ENCODE data around the gene TRPC4AP. TPM values are rescaled to one million over a fixed set of nuclear protein-coding genes. Genes with fewer than 3 reads are reported as not detected.

TRPC4AP gene
- total RNA-seq, 1 donor from 2014 or later: 54.1 TPM

GRCh38 chr20:35039846-35040489 lies 52.6 kb downstream of the TRPC4AP start:
- TF ChIP-seq, protein P1, sequence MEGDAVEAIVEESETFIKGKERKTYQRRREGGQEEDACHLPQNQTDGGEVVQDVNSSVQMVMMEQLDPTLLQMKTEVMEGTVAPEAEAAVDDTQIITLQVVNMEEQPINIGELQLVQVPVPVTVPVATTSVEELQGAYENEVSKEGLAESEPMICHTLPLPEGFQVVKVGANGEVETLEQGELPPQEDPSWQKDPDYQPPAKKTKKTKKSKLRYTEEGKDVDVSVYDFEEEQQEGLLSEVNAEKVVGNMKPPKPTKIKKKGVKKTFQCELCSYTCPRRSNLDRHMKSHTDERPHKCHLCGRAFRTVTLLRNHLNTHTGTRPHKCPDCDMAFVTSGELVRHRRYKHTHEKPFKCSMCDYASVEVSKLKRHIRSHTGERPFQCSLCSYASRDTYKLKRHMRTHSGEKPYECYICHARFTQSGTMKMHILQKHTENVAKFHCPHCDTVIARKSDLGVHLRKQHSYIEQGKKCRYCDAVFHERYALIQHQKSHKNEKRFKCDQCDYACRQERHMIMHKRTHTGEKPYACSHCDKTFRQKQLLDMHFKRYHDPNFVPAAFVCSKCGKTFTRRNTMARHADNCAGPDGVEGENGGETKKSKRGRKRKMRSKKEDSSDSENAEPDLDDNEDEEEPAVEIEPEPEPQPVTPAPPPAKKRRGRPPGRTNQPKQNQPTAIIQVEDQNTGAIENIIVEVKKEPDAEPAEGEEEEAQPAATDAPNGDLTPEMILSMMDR (IDR thresholded peaks at IDR 0.05): no peak
- no peak for DNase-seq (ENCODE audit: low spot score in 2 of 2)
- Histone ChIP-seq H3K4me3 (no peak overlapping the region), H3K9me3 (no peaks in the 10 kb centered on the region), H3K4me1 (no peaks in the 10 kb centered on the region), H3K27me3 (no peaks in the 10 kb centered on the region), H3K36me3 (peaks cover 24 to 57% of the 10 kb centered on the region in 2 donors), H3K27ac (no peak overlapping the region)
- intact Hi-C loops (cut with DNase I): no loop called here

- Histone ChIP-seq H3K27me3 (no peaks in the 10 kb centered on the region), H3K4me1 (no peaks in the 10 kb centered on the region), H3K4me3 (no peak overlapping the region), H3K36me3 (peaks cover 25 to 57% of the 10 kb centered on the region in 2 donors), H3K9me3 (no peaks in the 10 kb centered on the region), H3K27ac (no peak overlapping the region)
- TF ChIP-seq, protein P1 (IDR thresholded peaks at IDR 0.05): no peak
- intact Hi-C loops (cut with DNase I): no loop called here
- no peak for DNase-seq (ENCODE audit: low spot score in 2 of 2)
These were observed 53.5 kb downstream of the TRPC4AP start for GRCh38 chr20:35039146-35039545.

DNA sequence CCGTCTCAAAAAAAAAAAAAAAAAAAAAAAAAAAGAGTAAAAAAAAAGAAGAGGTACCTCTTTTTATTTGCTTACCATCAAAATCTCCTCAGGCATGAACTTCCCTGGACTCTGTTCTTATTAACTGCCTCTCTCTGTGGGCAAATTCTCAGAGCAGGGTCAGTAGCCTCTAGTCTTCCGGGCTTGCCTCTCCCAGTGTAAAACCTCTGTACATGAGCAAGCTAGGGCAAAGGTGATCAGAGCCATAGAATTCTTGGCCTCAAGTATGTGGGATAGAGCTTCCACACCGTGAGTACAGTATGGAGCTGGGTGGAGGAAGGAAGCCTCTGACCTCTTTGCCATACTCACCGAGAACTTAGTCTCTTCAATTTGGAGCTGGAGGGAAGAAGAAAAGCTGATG lies 58.5 kb downstream of the TRPC4AP start:
- TF ChIP-seq, protein P1 (IDR thresholded peaks at IDR 0.05): no peak
- Histone ChIP-seq H3K36me3 (peaks cover 39 to 66% of the 10 kb centered on the region in 2 donors), H3K9me3 (no peaks in the 10 kb centered on the region), H3K4me1 (no peaks in the 10 kb centered on the region), H3K4me3 (no peak overlapping the region), H3K27ac (no peak overlapping the region), H3K27me3 (no peaks in the 10 kb centered on the region)
- intact Hi-C loops (cut with DNase I): no loop called here
- no peak for DNase-seq (ENCODE audit: low spot score in 2 of 2)

DNA sequence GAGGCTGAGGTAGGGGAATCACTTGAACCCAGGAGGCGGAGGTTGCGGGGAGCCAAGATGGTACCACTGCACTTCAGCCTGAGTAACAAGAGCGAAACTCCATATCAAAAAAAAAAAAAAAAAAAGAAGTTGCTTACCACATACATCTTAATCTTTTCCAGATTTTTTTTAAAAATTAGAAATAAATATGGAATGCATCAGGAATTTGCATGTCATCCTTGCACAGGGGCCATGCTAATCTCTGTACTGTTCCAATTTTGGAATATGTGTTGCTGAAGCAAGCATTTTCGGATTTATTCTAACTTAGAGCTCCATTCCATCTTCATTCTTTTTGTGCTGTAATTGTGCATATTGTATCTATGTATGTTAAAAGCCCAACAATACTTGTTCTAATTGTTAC lies 62.5 kb downstream of the TRPC4AP start:
- Histone ChIP-seq H3K36me3 (peaks cover 49 to 70% of the 10 kb centered on the region in 2 donors), H3K4me3 (no peak overlapping the region), H3K9me3 (no peaks in the 10 kb centered on the region), H3K4me1 (no peaks in the 10 kb centered on the region), H3K27me3 (no peaks in the 10 kb centered on the region), H3K27ac (no peak overlapping the region)
- TF ChIP-seq, protein P1 (IDR thresholded peaks at IDR 0.05): no peak
- intact Hi-C loops (cut with DNase I): no loop called here
- no peak for DNase-seq (ENCODE audit: low spot score in 2 of 2)

DNA sequence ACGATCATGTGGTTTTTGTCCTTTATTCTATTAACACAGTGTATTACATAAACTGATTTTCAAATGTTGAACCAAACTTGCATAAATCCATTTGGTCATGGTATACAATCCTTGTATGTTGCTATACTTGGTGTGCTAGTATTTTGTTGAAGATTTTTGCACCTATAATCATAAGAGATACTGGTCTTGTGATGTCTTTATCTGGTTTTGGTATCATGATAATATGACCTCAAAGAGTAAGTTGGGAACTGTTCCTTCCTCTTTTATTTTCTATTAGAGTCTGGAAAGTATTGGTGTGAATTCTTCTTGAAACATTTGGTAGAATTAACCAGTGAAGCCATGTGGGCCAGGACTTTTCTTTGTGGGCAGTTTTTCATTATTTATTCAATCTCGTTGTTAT lies 65.3 kb downstream of the TRPC4AP start:
- Histone ChIP-seq H3K36me3 (peaks cover 35 to 71% of the 10 kb centered on the region in 2 donors), H3K9me3 (no peaks in the 10 kb centered on the region), H3K4me3 (no peak overlapping the region), H3K4me1 (no peaks in the 10 kb centered on the region), H3K27ac (no peak overlapping the region), H3K27me3 (no peaks in the 10 kb centered on the region)
- no peak for DNase-seq (ENCODE audit: low spot score in 2 of 2)
- TF ChIP-seq, protein P1 (IDR thresholded peaks at IDR 0.05): no peak
- intact Hi-C loops (cut with DNase I): no loop called here

GRCh38 chr20:35025116-35025515 lies 67.5 kb downstream of the TRPC4AP start:
- intact Hi-C loops (cut with DNase I): no loop called here
- no peak overlapping the region for H3K27ac ChIP-seq
- no peak for DNase-seq (ENCODE audit: low spot score in 2 of 2)
- TF ChIP-seq, protein P1 (IDR thresholded peaks at IDR 0.05): no peak
- peaks cover 43 to 74% of the 10 kb centered on the region in 2 donors for H3K36me3 ChIP-seq
- no peaks in the 10 kb centered on the region for H3K27me3 ChIP-seq
- no peaks in the 10 kb centered on the region for H3K9me3 ChIP-seq
- H3K4me3 ChIP-seq: no peak overlapping the region
- no peaks in the 10 kb centered on the region for H3K4me1 ChIP-seq

Measured in ascending aorta (tissue), 2 donors.